Endothelial cell (in vitro differentiated cells): ENCODE data around the gene CDK5. TPM values are rescaled to one million over a fixed set of nuclear protein-coding genes. Genes with fewer than 3 reads are reported as not detected.

Experiments used
- DNase-seq: peaks from one replicate; pipeline ENCODE4 v3.0.0; 2021; ENCODE audit warnings: low spot score
- H3K27ac Mint-ChIP-seq: one replicate; pipeline ENCODE4 v1.8.0; 2021; ENCODE audit warnings: mixed read lengths, inconsistent platforms; ENCODE audit not compliant: unreplicated experiment
- H3K27me3 Mint-ChIP-seq: one replicate; pipeline ENCODE4 v1.8.0; 2021; ENCODE audit warnings: mild to moderate bottlenecking, moderate library complexity, mixed read lengths, inconsistent platforms; ENCODE audit not compliant: unreplicated experiment
- H3K36me3 Mint-ChIP-seq: one replicate; pipeline ENCODE4 v1.8.0; 2021; ENCODE audit warnings: mild to moderate bottlenecking, low read depth, mixed read lengths, inconsistent platforms; ENCODE audit not compliant: unreplicated experiment
- H3K4me1 Mint-ChIP-seq: one replicate; pipeline ENCODE4 v1.8.0; 2021; ENCODE audit warnings: mild to moderate bottlenecking, mixed read lengths, inconsistent platforms; ENCODE audit not compliant: unreplicated experiment
- H3K4me3 Mint-ChIP-seq: one replicate; pipeline ENCODE4 v1.8.0; 2021; ENCODE audit warnings: mild to moderate bottlenecking, mixed read lengths, inconsistent platforms; ENCODE audit not compliant: unreplicated experiment
- H3K9me3 Mint-ChIP-seq: one replicate; pipeline ENCODE4 v1.8.0; 2021; ENCODE audit warnings: mixed read lengths, inconsistent platforms; ENCODE audit not compliant: unreplicated experiment
- CTCF ChIP-seq: fragments of 200-600 bp; sonication (generic); IDR thresholded peaks from one replicate; pipeline ENCODE4 v1.5.0; 2021; ENCODE audit warnings: antibody characterized with exemption; ENCODE audit not compliant: unreplicated experiment
- total RNA-seq: library from RNA; stranded (reverse); fragmentation: NEBNext Ultra II Directional; extraction: Animal tissue kit (Norgen Biotek cat#: 25700); gene quantifications from one replicate; pipeline ENCODE4 v1.2.1, GENCODE V29; 2021; ENCODE audit not compliant: unreplicated experiment

Gene CDK5
- total RNA-seq, 1 donor from 2014 or later, result 26.7 TPM

- H3K4me1 Mint-ChIP-seq, result peaks cover 30% of the 10 kb centered on the region
- H3K27me3 Mint-ChIP-seq, result peaks cover 10% of the 10 kb centered on the region
- no peak overlapping the region for H3K27ac Mint-ChIP-seq
- no peak for TF ChIP-seq CTCF
- H3K4me3 Mint-ChIP-seq, result peak overlapping the region; percentile 83
- H3K9me3 Mint-ChIP-seq, result no peaks in the 10 kb centered on the region
- H3K36me3 Mint-ChIP-seq, result peaks cover 11% of the 10 kb centered on the region
- DNase-seq, result no peak
Observed at GRCh38 chr7:151083824-151084160, 26.1 kb upstream of the CDK5 start.

DNA sequence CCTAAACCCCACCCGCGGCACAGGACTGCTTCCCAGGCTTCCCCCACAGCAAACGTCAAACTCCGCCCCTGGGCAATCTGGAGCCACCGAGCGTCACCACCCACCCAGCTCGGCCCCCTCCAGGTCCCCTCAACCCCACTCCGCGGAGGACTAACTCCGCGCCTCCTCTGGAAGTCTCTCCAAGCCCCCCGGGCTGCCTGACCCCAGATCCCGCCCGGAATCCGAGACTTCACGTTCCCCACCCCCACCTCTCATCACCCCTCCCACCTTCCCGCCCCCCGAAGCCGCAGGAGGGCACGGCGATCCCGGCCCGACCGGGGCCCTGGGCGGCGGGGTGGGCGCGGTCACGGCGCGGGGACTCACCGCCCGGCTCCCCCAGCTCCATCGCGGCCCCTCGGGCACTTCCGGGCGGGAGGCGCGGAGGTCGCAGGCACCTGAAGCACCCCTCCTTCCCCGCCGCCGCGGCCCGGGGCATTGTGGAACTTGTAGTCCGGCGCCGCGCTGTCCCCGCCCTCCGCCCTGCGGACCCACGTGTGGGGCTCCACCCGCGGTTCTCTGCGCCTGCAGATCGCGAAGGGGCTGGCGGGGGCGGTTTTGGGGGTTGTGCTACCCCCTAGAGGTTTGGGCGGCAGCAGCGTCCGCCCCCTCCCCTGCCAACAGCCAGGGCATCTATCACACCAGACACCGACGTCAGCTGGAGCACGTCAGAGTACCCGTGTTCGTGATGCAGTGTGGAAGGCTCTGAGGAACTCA is 25.6 kb upstream of the CDK5 start, which contains the start of gene TMUB1:
Gene TMUB1 (minus strand): TSS at position 423 of the 753 bp plus-strand sequence. CDS start 930 bp downstream, outside the sequence.
- peaks cover 9% of the 10 kb centered on the region for H3K27me3 Mint-ChIP-seq
- H3K36me3 Mint-ChIP-seq, result peaks cover 10% of the 10 kb centered on the region
- peak within 1 kb of the TSS; percentile 98 for H3K4me3 Mint-ChIP-seq
- no peak for TF ChIP-seq CTCF
- no peaks in the 10 kb centered on the region for H3K9me3 Mint-ChIP-seq
- H3K27ac Mint-ChIP-seq, result peak within 1 kb of the TSS; percentile 57
- peak; percentile 65 for DNase-seq
- peaks cover 30% of the 10 kb centered on the region for H3K4me1 Mint-ChIP-seq

DNA sequence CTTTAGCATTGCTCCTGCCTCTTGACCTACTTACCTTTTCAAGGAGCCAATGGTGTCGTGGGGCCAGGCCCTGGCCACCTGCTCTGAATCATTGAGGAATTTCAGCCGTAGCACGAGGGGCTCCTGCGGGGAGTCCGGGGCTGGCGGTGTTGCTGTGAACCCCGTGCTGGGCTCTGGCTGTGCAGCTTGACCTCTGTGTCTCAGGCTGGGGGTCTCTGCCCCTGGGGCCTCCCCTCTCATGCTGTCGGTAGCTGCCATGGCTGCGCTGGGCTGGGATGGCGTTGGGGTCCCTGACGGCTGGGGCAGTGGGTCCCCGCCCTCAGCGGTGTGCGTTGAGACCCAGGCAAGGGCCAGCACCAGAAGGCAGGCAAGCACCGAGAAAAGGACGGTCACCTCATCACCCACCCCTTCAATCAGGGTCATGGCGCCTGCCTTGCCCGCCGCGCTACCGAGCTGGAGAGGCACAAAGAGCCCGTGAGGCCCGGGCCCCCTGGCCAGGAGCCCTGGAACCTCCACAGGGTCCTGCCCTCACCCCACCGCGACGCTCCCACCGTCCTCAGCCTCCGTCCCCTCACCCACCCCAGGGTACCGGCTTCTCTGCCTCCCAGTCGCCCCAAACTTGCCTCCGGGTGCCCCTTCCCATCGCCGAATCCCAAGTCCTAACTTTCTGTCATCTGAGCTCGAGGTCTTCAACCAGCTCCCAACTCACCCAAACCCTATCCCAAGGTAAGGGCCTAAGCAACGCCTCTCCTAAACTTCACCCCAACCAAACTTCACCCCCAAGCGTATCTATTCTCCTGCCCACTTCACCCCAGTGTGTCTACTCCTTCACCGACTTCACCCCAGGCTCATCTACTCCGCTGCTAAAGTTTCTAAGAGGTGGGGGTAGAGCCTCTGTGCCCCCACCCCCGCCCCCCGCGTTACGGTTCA is 24.7 kb upstream of the CDK5 start:
- H3K4me1 Mint-ChIP-seq, result peaks cover 31% of the 10 kb centered on the region
- H3K9me3 Mint-ChIP-seq, result no peaks in the 10 kb centered on the region
- peak overlapping the region; percentile 98 for H3K4me3 Mint-ChIP-seq
- no peak for TF ChIP-seq CTCF
- DNase-seq, result no peak
- H3K27me3 Mint-ChIP-seq, result peaks cover 14% of the 10 kb centered on the region
- H3K27ac Mint-ChIP-seq, result peak overlapping the region; percentile 57
- peaks cover 7% of the 10 kb centered on the region for H3K36me3 Mint-ChIP-seq

GRCh38 chr7:151081170-151082101 is 23.7 kb upstream of the CDK5 start:
- peaks cover 8% of the 10 kb centered on the region for H3K36me3 Mint-ChIP-seq
- H3K9me3 Mint-ChIP-seq, result no peaks in the 10 kb centered on the region
- DNase-seq, result no peak
- TF ChIP-seq CTCF, result no peak
- no peak overlapping the region for H3K27ac Mint-ChIP-seq
- H3K4me1 Mint-ChIP-seq, result peaks cover 31% of the 10 kb centered on the region
- H3K27me3 Mint-ChIP-seq, result peaks cover 14% of the 10 kb centered on the region
- peak overlapping the region; percentile 73 for H3K4me3 Mint-ChIP-seq
